Fibroblast of lung (primary cell): ENCODE results near the gene SHISA8.

Experiments used
- EZH2 ChIP-seq: IDR thresholded peaks from 2 replicates; pipeline ENCODE4 v1.5.1; 2012; ENCODE audit warnings: low read length, control low read depth, mild to moderate bottlenecking; ENCODE audit errors: missing control alignments
- TF ChIP-seq, protein P1 (sequence below), 2 donors: IDR thresholded peaks in 1 of 2; conservative IDR thresholded peaks in 1 of 2; 1 replicate in 1 of 2; 2 replicates in 1 of 2; pipeline ENCODE4 v1.5.1; 2011 to 2012; ENCODE audit warnings: low read length in 2 of 2, control low read depth in 1 of 2, inconsistent platforms in 1 of 2, low read depth in 1 of 2, mild to moderate bottlenecking in 1 of 2

GRCh38 chr22:41876675-41877074 lies 38.2 kb downstream of the SHISA8 start:
- TF ChIP-seq, protein P1, sequence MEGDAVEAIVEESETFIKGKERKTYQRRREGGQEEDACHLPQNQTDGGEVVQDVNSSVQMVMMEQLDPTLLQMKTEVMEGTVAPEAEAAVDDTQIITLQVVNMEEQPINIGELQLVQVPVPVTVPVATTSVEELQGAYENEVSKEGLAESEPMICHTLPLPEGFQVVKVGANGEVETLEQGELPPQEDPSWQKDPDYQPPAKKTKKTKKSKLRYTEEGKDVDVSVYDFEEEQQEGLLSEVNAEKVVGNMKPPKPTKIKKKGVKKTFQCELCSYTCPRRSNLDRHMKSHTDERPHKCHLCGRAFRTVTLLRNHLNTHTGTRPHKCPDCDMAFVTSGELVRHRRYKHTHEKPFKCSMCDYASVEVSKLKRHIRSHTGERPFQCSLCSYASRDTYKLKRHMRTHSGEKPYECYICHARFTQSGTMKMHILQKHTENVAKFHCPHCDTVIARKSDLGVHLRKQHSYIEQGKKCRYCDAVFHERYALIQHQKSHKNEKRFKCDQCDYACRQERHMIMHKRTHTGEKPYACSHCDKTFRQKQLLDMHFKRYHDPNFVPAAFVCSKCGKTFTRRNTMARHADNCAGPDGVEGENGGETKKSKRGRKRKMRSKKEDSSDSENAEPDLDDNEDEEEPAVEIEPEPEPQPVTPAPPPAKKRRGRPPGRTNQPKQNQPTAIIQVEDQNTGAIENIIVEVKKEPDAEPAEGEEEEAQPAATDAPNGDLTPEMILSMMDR (conservative IDR thresholded peaks at IDR 0.05 in 1 of 2, IDR thresholded peaks at IDR 0.05 in 1 of 2; ENCODE audit: low read depth in 1 of 2, low read length in 2 of 2): no peak
- no peak for TF ChIP-seq EZH2
